22Rv1 (cell line): ENCODE results near the gene FXYD6.

Source experiments
- H3K27ac ChIP-seq: fragments of 450-650 bp; 2 replicates; pipeline ENCODE4 v1.5.1; 2017
- CTCF ChIP-seq: fragments of 450-650 bp; IDR thresholded peaks from 2 replicates; pipeline ENCODE4 v1.5.1; 2017; ENCODE audit warnings: mild to moderate bottlenecking
- ZFX ChIP-seq: fragments of 450-650 bp; IDR thresholded peaks from 2 replicates; pipeline ENCODE4 v1.6.1; 2017; ENCODE audit warnings: antibody characterized with exemption, borderline replicate concordance

The FXYD6 gene

DNA sequence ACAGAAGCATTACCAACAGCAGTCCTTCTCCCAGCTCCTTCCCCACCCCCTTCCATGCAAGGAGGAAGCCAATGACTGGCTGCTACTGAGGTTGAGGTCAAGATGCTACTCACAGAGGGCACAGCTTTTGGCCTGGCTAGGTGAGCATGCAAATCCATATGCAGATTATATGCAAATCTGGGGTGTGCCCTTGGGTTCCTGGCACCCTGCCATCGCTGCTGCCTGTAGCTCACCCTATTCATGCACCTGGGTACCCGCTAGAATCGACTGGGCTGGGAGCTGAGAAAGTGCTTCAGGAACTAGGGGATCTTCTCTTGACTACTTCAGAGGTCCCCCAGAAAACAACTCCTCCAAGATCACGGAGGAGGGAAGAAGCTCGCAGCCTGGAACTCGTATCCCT, 83.5 kb downstream of the FXYD6 start:
- TF ChIP-seq ZFX, result no peak
- TF ChIP-seq CTCF, result no peak
- H3K27ac ChIP-seq, result no peak overlapping the region

GRCh38 chr11:117792241-117792640, 84.2 kb downstream of the FXYD6 start:
- TF ChIP-seq CTCF (no peak), ZFX (no peak)
- no peak overlapping the region for H3K27ac ChIP-seq

DNA sequence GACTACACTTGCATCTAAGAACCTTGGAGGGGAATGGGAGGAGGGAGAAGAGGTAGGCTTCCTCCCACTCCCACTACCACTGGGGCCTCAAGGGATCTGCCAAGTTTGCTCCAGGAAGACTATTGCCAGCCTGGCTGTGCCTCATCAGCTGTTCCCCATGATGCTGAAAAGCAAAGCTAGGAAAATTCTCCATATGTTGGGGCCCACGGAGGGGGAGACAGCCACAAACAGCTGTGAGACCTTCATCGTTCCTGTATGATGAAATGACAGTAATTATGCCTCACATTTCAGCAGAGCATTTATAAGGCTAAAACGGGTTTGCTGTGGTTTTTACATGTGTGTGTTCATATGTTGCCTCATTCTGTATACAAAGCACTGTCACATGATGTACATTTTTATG, 86.2 kb downstream of the FXYD6 start:
- no peak overlapping the region for H3K27ac ChIP-seq
- no peak for TF ChIP-seq CTCF
- TF ChIP-seq ZFX, result no peak

DNA sequence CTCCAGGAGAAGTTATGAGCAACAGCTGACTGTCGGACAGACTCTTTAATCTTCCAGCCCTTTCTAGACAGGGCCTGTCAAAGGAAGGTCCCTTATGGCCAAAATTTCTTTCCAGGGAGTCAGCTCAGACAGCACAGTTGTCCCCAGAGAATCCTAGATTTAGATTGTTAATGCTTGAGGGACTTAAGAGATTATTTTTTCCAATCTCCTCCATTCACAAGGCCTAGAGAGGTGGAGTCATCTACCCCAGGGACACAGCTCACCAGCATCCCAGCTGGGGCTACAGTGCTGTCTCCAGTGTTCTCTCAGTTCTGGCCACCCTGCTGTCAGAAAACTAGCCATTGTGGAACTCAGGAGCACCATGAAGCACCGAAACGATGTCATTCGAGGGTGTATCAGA, 87.2 kb downstream of the FXYD6 start:
- no peak for TF ChIP-seq ZFX

More for the DNA sequence above, 87.2 kb downstream of the FXYD6 start:
- no peak overlapping the region for H3K27ac ChIP-seq
